Measurements from ENCODE around the gene DNAJB9.

DNA sequence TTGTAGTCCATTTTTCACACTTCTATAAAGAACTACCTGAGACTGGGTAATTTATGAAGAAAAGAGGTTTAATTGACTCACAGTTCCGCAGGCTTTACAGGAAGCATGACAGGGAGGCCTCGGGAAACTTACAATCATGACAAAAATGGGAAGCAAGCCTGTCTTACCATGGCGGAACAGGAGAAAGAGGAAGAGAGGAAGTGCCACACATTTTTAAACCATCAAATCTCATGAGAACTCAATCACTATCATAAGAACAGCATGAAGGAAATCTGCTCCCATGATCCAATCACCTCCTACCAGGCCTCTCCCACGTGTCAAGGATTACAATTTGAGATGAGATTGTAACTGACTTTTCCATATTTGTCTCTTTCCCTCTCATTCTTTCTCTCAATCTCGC lies 34.4 kb upstream of the DNAJB9 start:
- TF ChIP-seq, protein P1, sequence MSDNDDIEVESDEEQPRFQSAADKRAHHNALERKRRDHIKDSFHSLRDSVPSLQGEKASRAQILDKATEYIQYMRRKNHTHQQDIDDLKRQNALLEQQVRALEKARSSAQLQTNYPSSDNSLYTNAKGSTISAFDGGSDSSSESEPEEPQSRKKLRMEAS (IDR thresholded peaks at IDR 0.05), result no peak
- TF ChIP-seq, protein P2, sequence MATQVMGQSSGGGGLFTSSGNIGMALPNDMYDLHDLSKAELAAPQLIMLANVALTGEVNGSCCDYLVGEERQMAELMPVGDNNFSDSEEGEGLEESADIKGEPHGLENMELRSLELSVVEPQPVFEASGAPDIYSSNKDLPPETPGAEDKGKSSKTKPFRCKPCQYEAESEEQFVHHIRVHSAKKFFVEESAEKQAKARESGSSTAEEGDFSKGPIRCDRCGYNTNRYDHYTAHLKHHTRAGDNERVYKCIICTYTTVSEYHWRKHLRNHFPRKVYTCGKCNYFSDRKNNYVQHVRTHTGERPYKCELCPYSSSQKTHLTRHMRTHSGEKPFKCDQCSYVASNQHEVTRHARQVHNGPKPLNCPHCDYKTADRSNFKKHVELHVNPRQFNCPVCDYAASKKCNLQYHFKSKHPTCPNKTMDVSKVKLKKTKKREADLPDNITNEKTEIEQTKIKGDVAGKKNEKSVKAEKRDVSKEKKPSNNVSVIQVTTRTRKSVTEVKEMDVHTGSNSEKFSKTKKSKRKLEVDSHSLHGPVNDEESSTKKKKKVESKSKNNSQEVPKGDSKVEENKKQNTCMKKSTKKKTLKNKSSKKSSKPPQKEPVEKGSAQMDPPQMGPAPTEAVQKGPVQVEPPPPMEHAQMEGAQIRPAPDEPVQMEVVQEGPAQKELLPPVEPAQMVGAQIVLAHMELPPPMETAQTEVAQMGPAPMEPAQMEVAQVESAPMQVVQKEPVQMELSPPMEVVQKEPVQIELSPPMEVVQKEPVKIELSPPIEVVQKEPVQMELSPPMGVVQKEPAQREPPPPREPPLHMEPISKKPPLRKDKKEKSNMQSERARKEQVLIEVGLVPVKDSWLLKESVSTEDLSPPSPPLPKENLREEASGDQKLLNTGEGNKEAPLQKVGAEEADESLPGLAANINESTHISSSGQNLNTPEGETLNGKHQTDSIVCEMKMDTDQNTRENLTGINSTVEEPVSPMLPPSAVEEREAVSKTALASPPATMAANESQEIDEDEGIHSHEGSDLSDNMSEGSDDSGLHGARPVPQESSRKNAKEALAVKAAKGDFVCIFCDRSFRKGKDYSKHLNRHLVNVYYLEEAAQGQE (IDR thresholded peaks at IDR 0.05; ENCODE audit: low read depth), result no peak
- no peak for TF ChIP-seq NFIC (IDR thresholded peaks at IDR 0.05)
